HepG2 (cell line): ENCODE data around the gene SYCE1L. TPM values are rescaled to one million over a fixed set of nuclear protein-coding genes. Genes with fewer than 3 reads are reported as not detected.

Experiments used
- AGO2 ChIP-seq: fragments of 200-400 bp; formaldehyde crosslinking; optimal IDR thresholded peaks from 2 replicates; pipeline ENCODE3; 2017; ENCODE audit warnings: mild to moderate bottlenecking, low read depth, low read length, moderate library complexity
- CBFB ChIP-seq: sonication (generic); formaldehyde crosslinking; IDR thresholded peaks from 2 replicates; pipeline ENCODE4 v1.4.0; 2020; ENCODE audit warnings: missing genetic modification reagents
- ETV6 ChIP-seq: sonication (generic); formaldehyde crosslinking; conservative IDR thresholded peaks from 2 replicates; pipeline ENCODE4 v1.4.0; 2020; ENCODE audit warnings: missing genetic modification reagents
- FOSL1 ChIP-seq: sonication (generic); formaldehyde crosslinking; IDR thresholded peaks from 2 replicates; pipeline ENCODE4 v1.9.0; 2021; ENCODE audit warnings: missing genetic modification reagents, borderline replicate concordance
- GTF3A ChIP-seq: sonication (generic); formaldehyde crosslinking; conservative IDR thresholded peaks from 2 replicates; pipeline ENCODE4 v1.4.0; 2020; ENCODE audit warnings: mild to moderate bottlenecking, missing genetic modification reagents
- KLF13 ChIP-seq: sonication (generic); formaldehyde crosslinking; IDR thresholded peaks from 2 replicates; pipeline ENCODE4 v1.4.0; 2020; ENCODE audit warnings: mild to moderate bottlenecking, missing genetic modification reagents
- LCORL ChIP-seq, 2 experiments: fragments of 450-650 bp in 1 of 2; sonication (generic) in 1 of 2; formaldehyde crosslinking in 1 of 2; IDR thresholded peaks; 2 replicates each; pipeline versions ENCODE4 v1.5.0 to v1.6.1; 2017 to 2020; ENCODE audit warnings: antibody characterized with exemption in 1 of 2, missing genetic modification reagents in 1 of 2
- MTF2 ChIP-seq: sonication (generic); formaldehyde crosslinking; IDR thresholded peaks from 2 replicates; pipeline ENCODE4 v1.5.0; 2020; ENCODE audit warnings: missing genetic modification reagents, borderline replicate concordance
- NR2F6 ChIP-seq, 2 experiments: IDR thresholded peaks; 2 replicates each; pipeline ENCODE4 v1.6.1; 2016; ENCODE audit warnings: antibody characterized with exemption in 1 of 2, mild to moderate bottlenecking in 1 of 2
- RBM39 ChIP-seq: fragments of 200-400 bp; formaldehyde crosslinking; IDR thresholded peaks from one replicate; pipeline ENCODE4 v1.6.1; 2018; ENCODE audit warnings: antibody characterized with exemption, mild to moderate bottlenecking, low read depth, low read length; ENCODE audit not compliant: poor library complexity, severe bottlenecking
- TEAD3 ChIP-seq: optimal IDR thresholded peaks from 2 replicates; pipeline ENCODE3; 2016; ENCODE audit warnings: borderline replicate concordance
- THYN1 ChIP-seq: sonication (generic); formaldehyde crosslinking; IDR thresholded peaks from 2 replicates; pipeline ENCODE4 v1.8.1; 2023; ENCODE audit warnings: low read depth, mild to moderate bottlenecking, moderate library complexity, missing genetic modification reagents, borderline replicate concordance
- ZBTB20 ChIP-seq: sonication (generic); formaldehyde crosslinking; IDR thresholded peaks from 2 replicates; pipeline ENCODE4 v1.8.1; 2023; ENCODE audit warnings: missing genetic modification reagents, low read depth, mild to moderate bottlenecking, borderline replicate concordance
- ZFP36L2 ChIP-seq: sonication (generic); formaldehyde crosslinking; IDR thresholded peaks from 2 replicates; pipeline ENCODE4 v1.4.0; 2020; ENCODE audit warnings: missing genetic modification reagents
- ZNF484 ChIP-seq: sonication (generic); formaldehyde crosslinking; IDR thresholded peaks from 2 replicates; pipeline ENCODE4 v1.5.1; 2020; ENCODE audit warnings: mild to moderate bottlenecking, low read depth, missing genetic modification reagents, borderline replicate concordance
- ZNF747 ChIP-seq: sonication (generic); formaldehyde crosslinking; IDR thresholded peaks from 2 replicates; pipeline ENCODE4 v1.8.1; 2023; ENCODE audit warnings: missing genetic modification reagents, mild to moderate bottlenecking, borderline replicate concordance
- polyA plus RNA-seq, 8 experiments: library from polyadenylated mRNA; depleted of rRNA in 3 of 8; stranded (reverse) in 7 of 8; unstranded in 1 of 8; fragments of >200 nt; fragmentation: Illumina TruSeq in 4 of 8; extraction: Trizol in 4 of 8; gene quantifications; 2 replicates each; pipeline versions ENCODE4 v1.2.1 to v1.2.3, GENCODE V29; 2011 to 2016; ENCODE audit warnings: low read depth in 4 of 8, missing spikeins in 1 of 8, mixed read lengths in 1 of 8; ENCODE audit not compliant: insufficient read depth in 1 of 8
- total RNA-seq, 5 experiments: library from RNA; depleted of rRNA; stranded (reverse); fragments of >200 nt; fragmentation: Illumina TruSeq; extraction: Trizol; gene quantifications; 2 replicates each; pipeline ENCODE4 v1.2.3, GENCODE V29; 2016; ENCODE audit warnings: low read depth in 1 of 5
- TF ChIP-seq, protein P1 (sequence below): sonication (generic); formaldehyde crosslinking; conservative IDR thresholded peaks from 2 replicates; pipeline ENCODE4 v1.4.0; 2020; ENCODE audit warnings: missing genetic modification reagents
- TF ChIP-seq, protein P2 (sequence below): sonication (generic); formaldehyde crosslinking; IDR thresholded peaks from 2 replicates; pipeline ENCODE4 v1.9.0; 2021; ENCODE audit warnings: missing genetic modification reagents, mild to moderate bottlenecking, borderline replicate concordance
- TF ChIP-seq, protein P3 (sequence below): sonication (generic); formaldehyde crosslinking; IDR thresholded peaks from 2 replicates; pipeline ENCODE4 v1.4.0; 2020; ENCODE audit warnings: missing genetic modification reagents
- TF ChIP-seq, protein P4 (sequence below): sonication (generic); formaldehyde crosslinking; IDR thresholded peaks from 2 replicates; pipeline ENCODE4 v1.4.0; 2020; ENCODE audit warnings: missing genetic modification reagents, borderline replicate concordance

SYCE1L gene
- total and polyA plus RNA-seq, 2 of the 13 experiments (the other 11 are each of a cell fraction or from before 2014, with no cell fraction given) = 0.22 TPM; not detected in 1

DNA sequence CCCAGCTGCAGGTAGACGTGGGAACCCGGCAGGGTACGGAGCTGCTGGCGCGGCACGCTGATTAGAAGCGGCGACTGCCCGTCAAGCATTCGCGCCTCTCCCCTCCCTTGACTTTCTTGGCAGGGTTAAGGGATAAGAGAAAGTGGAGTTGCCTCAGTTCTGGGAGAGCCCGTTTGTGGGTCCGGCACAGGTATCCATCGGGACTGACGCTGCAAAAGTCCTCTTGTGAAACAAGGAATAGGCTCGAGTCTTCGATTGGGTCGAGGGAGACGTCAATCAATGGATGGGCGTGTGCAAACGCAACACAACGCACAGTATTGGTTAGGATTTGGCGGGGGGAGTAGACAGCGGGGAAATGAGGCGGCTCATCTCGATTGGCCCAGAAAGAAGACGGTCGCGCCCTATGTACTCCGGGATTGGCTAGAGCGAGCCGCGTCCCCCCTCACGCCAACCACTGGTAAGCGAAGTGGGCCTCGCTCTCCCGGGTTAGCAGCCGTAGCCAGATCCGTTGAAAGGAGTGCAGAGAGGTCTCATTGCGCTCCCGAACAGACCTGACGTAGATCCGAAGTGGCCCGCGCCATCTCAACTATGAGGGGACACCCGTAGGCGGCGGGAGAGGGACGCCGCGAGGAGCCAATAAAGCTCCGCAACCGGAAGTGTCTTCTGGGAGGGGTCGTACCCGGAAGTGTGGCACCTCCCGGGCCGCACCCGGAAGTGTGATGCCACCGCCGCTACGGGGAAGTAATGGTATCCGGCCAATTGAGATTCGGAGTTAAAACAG is 8.5 kb upstream of the SYCE1L start, which contains the start of gene MON1B (continued):
- TF ChIP-seq, protein P1, sequence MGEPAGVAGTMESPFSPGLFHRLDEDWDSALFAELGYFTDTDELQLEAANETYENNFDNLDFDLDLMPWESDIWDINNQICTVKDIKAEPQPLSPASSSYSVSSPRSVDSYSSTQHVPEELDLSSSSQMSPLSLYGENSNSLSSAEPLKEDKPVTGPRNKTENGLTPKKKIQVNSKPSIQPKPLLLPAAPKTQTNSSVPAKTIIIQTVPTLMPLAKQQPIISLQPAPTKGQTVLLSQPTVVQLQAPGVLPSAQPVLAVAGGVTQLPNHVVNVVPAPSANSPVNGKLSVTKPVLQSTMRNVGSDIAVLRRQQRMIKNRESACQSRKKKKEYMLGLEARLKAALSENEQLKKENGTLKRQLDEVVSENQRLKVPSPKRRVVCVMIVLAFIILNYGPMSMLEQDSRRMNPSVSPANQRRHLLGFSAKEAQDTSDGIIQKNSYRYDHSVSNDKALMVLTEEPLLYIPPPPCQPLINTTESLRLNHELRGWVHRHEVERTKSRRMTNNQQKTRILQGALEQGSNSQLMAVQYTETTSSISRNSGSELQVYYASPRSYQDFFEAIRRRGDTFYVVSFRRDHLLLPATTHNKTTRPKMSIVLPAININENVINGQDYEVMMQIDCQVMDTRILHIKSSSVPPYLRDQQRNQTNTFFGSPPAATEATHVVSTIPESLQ (CRISPR knock-in tag) = no peak; the same call in 1 of the 2 replicates
- TF ChIP-seq FOSL1 (CRISPR knock-in tag) (no peak), MTF2 (CRISPR knock-in tag) (peak; percentile 82), CBFB (CRISPR knock-in tag) (peak; percentile 68), KLF13 (CRISPR knock-in tag) (0 out of 2 replicates have a peak, but pooled peaks have one; percentile 66), ETV6 (CRISPR knock-in tag) (peak; percentile 95), NR2F6 (IDR thresholded peaks at IDR 0.05) (no peak), NR2F6 (CRISPR knock-in tag; IDR thresholded peaks at IDR 0.05) (no peak; the same call in none of the 2 replicates), LCORL (IDR thresholded peaks at IDR 0.05) (no peak), LCORL (CRISPR knock-in tag; IDR thresholded peaks at IDR 0.05) (peak; percentile 34; the same call in 1 of the 2 replicates), THYN1 (CRISPR knock-in tag) (no peak), AGO2 (no peak), GTF3A (CRISPR knock-in tag) (0 out of 2 replicates have a peak, but pooled peaks have one; percentile 39), ZFP36L2 (peak; percentile 26; the same call in 1 of the 2 replicates), ZBTB20 (CRISPR knock-in tag) (peak; percentile 72; the same call in 1 of the 2 replicates), ZNF484 (CRISPR knock-in tag) (no peak), ZNF747 (no peak; the same call in 1 of the 2 replicates), RBM39 (peak; percentile 21), TEAD3 (CRISPR knock-in tag) (peak; percentile 60)
- TF ChIP-seq, protein P2, sequence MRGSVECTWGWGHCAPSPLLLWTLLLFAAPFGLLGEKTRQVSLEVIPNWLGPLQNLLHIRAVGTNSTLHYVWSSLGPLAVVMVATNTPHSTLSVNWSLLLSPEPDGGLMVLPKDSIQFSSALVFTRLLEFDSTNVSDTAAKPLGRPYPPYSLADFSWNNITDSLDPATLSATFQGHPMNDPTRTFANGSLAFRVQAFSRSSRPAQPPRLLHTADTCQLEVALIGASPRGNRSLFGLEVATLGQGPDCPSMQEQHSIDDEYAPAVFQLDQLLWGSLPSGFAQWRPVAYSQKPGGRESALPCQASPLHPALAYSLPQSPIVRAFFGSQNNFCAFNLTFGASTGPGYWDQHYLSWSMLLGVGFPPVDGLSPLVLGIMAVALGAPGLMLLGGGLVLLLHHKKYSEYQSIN (CRISPR knock-in tag) = no peak
- TF ChIP-seq, protein P3, sequence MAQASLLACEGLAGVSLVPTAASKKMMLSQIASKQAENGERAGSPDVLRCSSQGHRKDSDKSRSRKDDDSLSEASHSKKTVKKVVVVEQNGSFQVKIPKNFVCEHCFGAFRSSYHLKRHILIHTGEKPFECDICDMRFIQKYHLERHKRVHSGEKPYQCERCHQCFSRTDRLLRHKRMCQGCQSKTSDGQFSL (CRISPR knock-in tag) = 0 out of 2 replicates have a peak, but pooled peaks have one; percentile 15
- TF ChIP-seq, protein P4, sequence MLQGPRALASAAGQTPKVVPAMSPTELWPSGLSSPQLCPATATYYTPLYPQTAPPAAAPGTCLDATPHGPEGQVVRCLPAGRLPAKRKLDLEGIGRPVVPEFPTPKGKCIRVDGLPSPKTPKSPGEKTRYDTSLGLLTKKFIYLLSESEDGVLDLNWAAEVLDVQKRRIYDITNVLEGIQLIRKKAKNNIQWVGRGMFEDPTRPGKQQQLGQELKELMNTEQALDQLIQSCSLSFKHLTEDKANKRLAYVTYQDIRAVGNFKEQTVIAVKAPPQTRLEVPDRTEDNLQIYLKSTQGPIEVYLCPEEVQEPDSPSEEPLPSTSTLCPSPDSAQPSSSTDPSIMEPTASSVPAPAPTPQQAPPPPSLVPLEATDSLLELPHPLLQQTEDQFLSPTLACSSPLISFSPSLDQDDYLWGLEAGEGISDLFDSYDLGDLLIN (CRISPR knock-in tag) = 0 out of 2 replicates have a peak, but pooled peaks have one; percentile 16
